T-helper 1 cell treated with Interleukin-12 subunit alpha and Interleukin-12 subunit beta and Interleukin-4 antibody, amounts not matched to agents 30 μg/mL and 1 μg/mL, for 36 hours (primary cell): ENCODE results near the gene PGA3.
"Not testable (repeated sequence)": the region's sequence is repeated elsewhere in the genome, so short reads cannot be mapped to it uniquely, and the experiment has no call there.

Source experiments
- H3K27ac Mint-ChIP-seq: one replicate; pipeline ENCODE4 v1.8.0; 2021; ENCODE audit warnings: mild to moderate bottlenecking, mixed read lengths
- H3K27me3 Mint-ChIP-seq: one replicate; pipeline ENCODE4 v1.8.0; 2021; ENCODE audit warnings: low read depth, mixed read lengths
- H3K36me3 Mint-ChIP-seq: one replicate; pipeline ENCODE4 v1.8.0; 2021; ENCODE audit warnings: low read depth, mixed read lengths
- H3K4me1 Mint-ChIP-seq: one replicate; pipeline ENCODE4 v1.8.0; 2021; ENCODE audit warnings: low read depth, mixed read lengths
- H3K4me3 Mint-ChIP-seq: one replicate; pipeline ENCODE4 v1.8.0; 2021; ENCODE audit warnings: mild to moderate bottlenecking, moderate library complexity, mixed read lengths
- H3K9me3 Mint-ChIP-seq: one replicate; pipeline ENCODE4 v1.8.0; 2021; ENCODE audit warnings: mixed read lengths

Gene PGA3

DNA sequence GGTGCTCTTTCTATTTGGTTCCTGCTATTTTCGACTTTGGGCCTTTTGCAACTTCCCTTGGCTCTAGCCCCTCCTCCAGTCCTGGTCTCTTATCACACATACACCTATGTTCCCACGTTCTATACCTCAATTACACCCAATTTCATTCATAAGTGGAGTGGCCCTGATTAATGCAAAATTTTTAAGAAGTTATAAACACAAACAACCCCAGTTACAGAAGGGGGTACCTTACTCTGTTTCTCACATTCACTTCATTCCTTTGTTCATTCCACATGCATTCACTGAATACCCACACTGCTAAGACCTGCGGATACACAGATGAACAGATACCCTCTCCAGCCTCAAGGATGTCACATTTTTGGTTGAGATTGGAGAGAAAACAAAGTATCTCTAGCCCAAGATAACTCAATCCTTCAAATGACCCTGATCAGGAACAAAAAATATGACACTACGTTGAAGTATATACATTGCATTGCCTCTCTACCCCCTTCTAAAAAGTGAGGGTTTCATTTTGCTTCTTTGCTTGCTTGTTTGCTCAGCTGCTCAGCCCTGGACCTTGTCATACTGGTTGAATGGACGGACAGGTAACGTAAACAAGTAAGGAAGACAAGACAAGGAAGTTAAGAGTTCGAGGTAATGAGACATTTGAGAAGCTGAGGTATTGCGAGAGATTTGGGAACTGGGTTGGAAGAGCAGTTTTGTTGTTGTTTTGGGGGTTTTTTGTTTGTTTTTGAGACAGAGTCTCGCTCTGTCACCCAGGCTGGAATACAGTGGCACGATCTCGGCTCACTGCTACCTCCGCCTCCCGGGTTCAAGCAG is 38.5 kb upstream of the PGA3 start:
- Mint-ChIP-seq H3K4me1 (peaks cover 40% of the 10 kb centered on the region), H3K27me3 (no peaks in the 10 kb centered on the region), H3K27ac (peak overlapping the region; percentile 58), H3K36me3 (no peaks in the 10 kb centered on the region), H3K4me3 (peak overlapping the region; percentile 21), H3K9me3 (no peaks in the 10 kb centered on the region)

DNA sequence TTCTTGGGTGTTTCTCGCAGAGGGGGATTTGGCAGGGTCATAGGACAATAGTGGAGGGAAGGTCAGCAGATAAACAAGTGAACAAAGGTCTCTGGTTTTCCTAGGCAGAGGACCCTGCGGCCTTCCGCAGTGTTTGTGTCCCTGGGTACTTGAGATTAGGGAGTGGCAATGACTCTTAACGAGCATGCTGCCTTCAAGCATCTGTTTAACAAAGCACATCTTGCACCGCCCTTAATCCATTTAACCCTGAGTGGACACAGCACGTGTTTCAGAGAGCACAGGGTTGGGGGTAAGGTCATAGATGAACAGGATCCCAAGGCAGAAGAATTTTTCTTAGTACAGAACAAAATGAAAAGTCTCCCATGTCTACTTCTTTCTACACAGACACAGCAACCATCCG is 37.5 kb upstream of the PGA3 start:
- H3K4me1 Mint-ChIP-seq, result peaks cover 35% of the 10 kb centered on the region
- not testable (repeated sequence) for H3K36me3 Mint-ChIP-seq, H3K9me3 Mint-ChIP-seq, H3K27ac Mint-ChIP-seq, H3K4me3 Mint-ChIP-seq, H3K27me3 Mint-ChIP-seq

DNA sequence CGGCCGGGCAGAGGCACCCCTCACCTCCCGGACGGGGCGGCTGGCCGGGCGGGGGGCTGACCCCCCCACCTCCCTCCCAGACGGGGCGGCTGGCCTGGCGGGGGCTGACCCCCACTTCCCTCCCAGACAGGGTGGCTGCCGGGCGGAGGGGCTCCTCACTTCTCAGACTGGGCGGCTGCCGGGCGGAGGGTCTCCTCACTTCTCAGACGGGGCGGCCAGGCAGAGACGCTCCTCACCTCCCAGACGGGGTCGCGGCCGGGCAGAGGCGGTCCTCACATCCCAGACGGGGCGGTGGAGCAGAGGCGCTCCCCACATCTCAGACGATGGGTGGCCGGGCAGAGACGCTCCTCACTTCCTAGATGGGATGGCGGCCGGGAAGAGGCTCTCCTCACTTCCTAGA is 37.0 kb upstream of the PGA3 start:
- H3K4me3 Mint-ChIP-seq, H3K36me3 Mint-ChIP-seq, H3K9me3 Mint-ChIP-seq, H3K27me3 Mint-ChIP-seq, H3K27ac Mint-ChIP-seq: not testable (repeated sequence)
- peaks cover 34% of the 10 kb centered on the region for H3K4me1 Mint-ChIP-seq

DNA sequence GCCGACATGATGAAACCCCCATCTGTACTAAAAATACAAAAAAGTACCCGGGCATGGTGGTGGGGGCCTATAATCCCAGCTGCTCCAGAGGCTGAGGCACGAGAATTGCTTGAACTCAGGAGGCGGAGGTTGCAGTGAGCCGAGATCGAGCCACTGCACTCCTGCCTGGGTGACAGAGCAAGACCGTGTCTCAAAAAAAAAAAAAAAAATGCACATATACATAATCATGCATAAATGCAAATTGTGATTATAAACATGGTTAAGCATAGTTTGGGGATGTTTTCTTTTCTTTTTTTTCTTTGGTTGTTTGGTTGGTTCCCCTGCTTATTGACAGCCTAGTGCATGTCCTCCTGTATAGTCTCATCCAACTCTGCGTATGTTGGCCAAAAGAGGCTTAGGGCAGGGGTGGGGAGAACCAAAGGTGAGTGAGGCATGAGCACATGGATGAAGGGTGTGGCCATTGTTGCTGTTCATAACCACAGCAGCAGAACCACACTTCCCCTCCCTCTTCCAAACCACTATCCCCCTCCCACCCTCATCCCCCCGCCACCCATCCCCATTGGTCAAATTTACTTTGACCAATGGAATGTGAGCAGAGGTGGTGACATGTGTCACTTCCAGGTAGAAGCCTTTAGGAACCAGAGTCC is 35.1 kb upstream of the PGA3 start:
- peaks cover 15% of the 10 kb centered on the region for H3K9me3 Mint-ChIP-seq
- H3K27me3 Mint-ChIP-seq, result peaks cover 3% of the 10 kb centered on the region
- H3K4me3 Mint-ChIP-seq, result no peak overlapping the region
- peaks cover 3% of the 10 kb centered on the region for H3K36me3 Mint-ChIP-seq
- H3K27ac Mint-ChIP-seq, result no peak overlapping the region
- H3K4me1 Mint-ChIP-seq, result peaks cover 33% of the 10 kb centered on the region

DNA sequence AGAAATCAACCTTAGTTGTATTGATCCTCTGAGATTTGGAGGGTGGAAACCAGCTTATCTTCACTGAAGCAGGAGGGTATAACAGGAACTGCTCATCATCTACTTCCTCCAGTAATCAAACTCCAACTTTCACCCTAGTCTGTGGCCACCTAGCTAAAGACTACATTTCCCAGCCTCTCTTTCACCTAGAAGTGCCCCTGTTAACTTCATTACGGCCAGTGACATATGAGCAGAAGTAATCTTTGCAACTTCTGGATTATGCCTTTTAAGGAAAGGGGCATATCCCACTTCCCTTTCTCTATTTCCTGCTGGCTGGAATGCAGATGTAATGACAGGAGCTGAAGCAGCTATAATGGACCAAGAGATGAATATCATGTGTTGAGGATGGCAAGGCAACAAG is 34.5 kb upstream of the PGA3 start:
- Mint-ChIP-seq H3K4me1 (peaks cover 31% of the 10 kb centered on the region), H3K27me3 (peaks cover 3% of the 10 kb centered on the region), H3K9me3 (peaks cover 16% of the 10 kb centered on the region), H3K4me3 (no peak overlapping the region), H3K27ac (no peak overlapping the region), H3K36me3 (peaks cover 3% of the 10 kb centered on the region)

DNA sequence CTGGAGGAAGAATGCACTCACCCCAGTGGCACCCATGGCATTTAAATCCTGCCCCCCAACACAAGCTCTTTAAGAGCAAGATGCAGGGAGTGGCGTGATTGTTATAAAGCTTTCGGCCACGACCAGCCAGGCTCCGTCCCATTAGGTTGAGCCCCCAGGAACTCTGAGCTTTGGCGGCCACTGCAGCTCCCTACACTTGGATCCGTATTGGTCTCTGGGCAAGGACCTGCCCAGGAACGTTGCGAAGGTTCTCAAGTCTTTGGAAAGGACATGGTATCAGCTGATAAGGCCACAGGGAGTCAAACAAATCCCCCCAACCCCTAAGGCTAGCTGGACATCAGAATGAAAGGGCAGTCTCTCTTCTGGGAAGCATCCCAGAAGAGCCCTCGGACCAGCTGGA is 32.7 kb upstream of the PGA3 start:
- peaks cover 3% of the 10 kb centered on the region for H3K27me3 Mint-ChIP-seq
- H3K4me3 Mint-ChIP-seq, result no peak overlapping the region
- peaks cover 3% of the 10 kb centered on the region for H3K36me3 Mint-ChIP-seq
- H3K9me3 Mint-ChIP-seq, result peaks cover 16% of the 10 kb centered on the region
- peaks cover 19% of the 10 kb centered on the region for H3K4me1 Mint-ChIP-seq
- H3K27ac Mint-ChIP-seq, result no peak overlapping the region

DNA sequence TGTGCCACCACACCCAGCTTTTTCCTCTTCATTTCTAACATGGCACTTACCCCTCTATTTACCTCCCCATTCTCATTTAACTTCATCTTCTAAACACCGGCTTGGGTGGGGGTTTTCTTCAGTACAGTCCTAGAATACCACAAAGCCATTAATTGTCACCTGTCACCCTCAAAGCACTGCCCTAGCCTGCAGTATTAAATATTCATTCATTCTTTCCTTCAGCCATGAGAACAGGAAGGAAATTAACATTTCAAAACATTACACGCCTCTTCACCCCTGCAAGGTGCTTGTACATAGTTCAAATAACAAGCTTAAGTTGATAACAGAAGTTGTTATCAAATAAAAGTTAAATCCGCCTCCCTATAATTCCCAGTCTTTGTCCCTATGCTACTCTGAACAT is 31.4 kb upstream of the PGA3 start:
- peaks cover 3% of the 10 kb centered on the region for H3K36me3 Mint-ChIP-seq
- no peak overlapping the region for H3K27ac Mint-ChIP-seq
- H3K9me3 Mint-ChIP-seq, result peaks cover 16% of the 10 kb centered on the region
- peaks cover 6% of the 10 kb centered on the region for H3K27me3 Mint-ChIP-seq
- H3K4me3 Mint-ChIP-seq, result no peak overlapping the region
- peaks cover 19% of the 10 kb centered on the region for H3K4me1 Mint-ChIP-seq

DNA sequence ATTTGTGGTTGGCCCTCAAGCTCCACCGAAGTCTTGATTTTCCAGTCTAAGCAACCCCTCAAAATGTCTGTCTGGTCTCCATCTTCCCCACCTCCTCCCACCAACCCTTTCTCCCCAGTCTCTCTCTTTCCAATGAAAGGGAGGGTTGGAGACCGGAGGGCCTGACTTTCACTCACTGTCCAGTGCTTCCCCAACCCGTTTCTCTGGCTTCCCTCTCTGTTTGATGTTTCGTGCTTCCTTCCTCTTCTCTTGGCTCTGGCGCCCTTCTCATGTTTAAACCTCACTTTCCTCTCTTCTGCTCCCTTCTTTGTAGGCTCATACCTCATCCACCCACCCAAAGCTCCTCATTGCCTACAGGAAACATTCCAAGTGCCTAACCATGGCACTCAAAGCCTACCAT is 31.0 kb upstream of the PGA3 start:
- peaks cover 6% of the 10 kb centered on the region for H3K27me3 Mint-ChIP-seq
- H3K4me3 Mint-ChIP-seq, result no peak overlapping the region
- H3K36me3 Mint-ChIP-seq, result peaks cover 3% of the 10 kb centered on the region
- H3K27ac Mint-ChIP-seq, result no peak overlapping the region
- peaks cover 17% of the 10 kb centered on the region for H3K4me1 Mint-ChIP-seq
- peaks cover 16% of the 10 kb centered on the region for H3K9me3 Mint-ChIP-seq

DNA sequence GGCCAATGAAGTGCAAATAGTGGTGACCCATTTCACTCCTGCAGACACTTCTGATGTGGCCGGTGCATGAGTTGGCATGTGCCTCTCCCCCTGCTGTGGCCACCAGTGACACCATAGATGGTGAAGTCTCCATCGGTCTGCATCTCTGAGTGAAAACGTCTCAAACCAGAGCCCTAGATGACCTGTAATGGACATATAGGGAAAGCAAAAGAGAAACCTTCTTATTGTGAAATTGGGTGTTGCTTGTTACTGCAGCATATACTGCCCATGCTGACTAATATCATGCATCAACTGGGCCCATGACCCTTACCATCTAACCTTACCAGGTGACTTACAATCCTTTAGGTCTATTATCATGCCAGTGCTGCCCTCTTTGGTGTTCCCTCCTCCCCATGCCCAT is 30.4 kb upstream of the PGA3 start:
- H3K9me3 Mint-ChIP-seq, result peaks cover 16% of the 10 kb centered on the region
- H3K27ac Mint-ChIP-seq, result no peak overlapping the region
- H3K27me3 Mint-ChIP-seq, result peaks cover 6% of the 10 kb centered on the region
- H3K36me3 Mint-ChIP-seq, result peaks cover 3% of the 10 kb centered on the region
- H3K4me3 Mint-ChIP-seq, result no peak overlapping the region
- peaks cover 15% of the 10 kb centered on the region for H3K4me1 Mint-ChIP-seq

DNA sequence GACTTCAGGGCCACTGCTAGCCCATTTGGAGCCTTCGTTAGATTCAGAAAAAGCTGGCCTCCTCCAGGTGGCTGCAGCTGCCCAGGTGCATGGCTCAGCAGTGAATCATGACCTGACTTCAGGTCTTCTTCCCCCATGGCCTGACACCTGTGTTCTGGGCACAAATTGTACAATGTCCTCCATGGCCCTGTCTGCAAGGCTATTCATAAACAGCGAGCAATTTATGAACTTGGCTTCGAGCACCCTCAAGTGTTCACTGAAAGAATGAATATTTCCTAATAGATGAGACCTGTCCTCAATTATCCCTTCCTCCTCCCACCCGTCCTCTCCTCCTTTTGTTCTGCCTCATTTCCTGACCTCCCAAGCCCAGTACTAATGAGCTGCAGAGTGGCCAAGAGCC is 29.9 kb upstream of the PGA3 start:
- Mint-ChIP-seq H3K4me1 (peaks cover 11% of the 10 kb centered on the region), H3K27ac (no peak overlapping the region), H3K27me3 (peaks cover 6% of the 10 kb centered on the region), H3K4me3 (no peak overlapping the region), H3K36me3 (peaks cover 3% of the 10 kb centered on the region), H3K9me3 (peaks cover 16% of the 10 kb centered on the region)

DNA sequence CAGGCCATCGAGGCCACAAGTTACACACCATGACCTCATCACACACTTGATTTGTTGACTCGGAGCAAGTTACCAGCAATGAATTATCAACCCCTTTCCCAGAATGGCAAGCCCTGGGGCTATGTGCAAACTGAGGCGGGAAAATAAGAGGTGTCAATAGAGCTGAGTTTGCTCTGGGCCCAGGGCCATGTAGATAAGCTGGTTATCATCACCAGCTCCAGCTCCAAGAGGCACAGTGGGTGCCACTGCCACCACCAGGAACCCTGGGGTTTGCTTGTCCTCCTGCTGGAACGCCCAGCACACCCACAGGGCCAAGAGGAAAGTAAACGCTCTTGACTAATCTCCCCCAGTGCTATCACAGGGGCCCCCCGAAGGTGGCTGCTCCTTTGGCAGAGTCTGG is 29.0 kb upstream of the PGA3 start:
- H3K4me1 Mint-ChIP-seq, result peaks cover 8% of the 10 kb centered on the region
- H3K4me3 Mint-ChIP-seq, result no peak overlapping the region
- peaks cover 16% of the 10 kb centered on the region for H3K9me3 Mint-ChIP-seq
- H3K36me3 Mint-ChIP-seq, result peaks cover 3% of the 10 kb centered on the region
- peaks cover 8% of the 10 kb centered on the region for H3K27me3 Mint-ChIP-seq
- no peak overlapping the region for H3K27ac Mint-ChIP-seq

DNA sequence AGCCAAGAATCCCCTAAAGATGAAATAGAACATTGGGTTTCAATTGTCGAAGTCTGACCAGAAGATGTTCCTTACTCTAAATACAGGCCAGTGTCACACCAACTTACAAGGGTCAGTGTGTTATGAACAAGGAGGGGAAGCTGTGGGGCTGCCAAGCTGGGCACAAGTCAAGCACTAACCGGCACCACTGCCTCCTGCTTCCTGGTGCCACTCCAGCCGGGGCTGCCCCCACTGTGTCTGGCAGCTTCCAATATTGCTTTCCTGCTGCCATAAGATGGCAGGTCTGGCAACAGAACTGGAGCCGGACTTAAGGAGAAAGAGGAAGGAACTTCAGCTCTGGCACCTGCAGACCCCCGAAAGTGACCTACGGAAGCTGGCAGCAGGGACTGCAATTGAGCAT is 28.4 kb upstream of the PGA3 start:
- Mint-ChIP-seq H3K4me3 (no peak overlapping the region), H3K27ac (no peak overlapping the region), H3K36me3 (peaks cover 3% of the 10 kb centered on the region), H3K27me3 (peaks cover 13% of the 10 kb centered on the region), H3K4me1 (peaks cover 8% of the 10 kb centered on the region), H3K9me3 (peaks cover 16% of the 10 kb centered on the region)

DNA sequence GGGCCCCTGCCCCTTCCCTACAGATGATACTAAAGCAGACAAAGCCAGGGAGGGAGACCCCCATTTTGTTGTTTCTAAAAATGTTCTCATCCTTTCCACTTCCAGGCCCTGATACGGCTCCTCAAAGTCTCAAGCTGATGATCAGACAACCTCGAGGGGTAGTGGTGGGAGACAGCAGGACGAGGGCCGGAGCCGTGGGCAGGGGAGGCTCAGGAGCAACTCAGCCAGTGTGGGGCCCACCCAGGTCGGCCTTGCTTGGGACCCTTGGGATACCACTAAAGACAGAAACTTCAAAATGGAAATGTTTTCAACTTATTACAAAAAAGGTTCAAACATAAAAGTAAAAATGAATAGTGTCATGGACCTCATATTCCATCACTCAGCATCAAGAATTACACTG is 26.9 kb upstream of the PGA3 start:
- Mint-ChIP-seq H3K36me3 (peaks cover 3% of the 10 kb centered on the region), H3K4me3 (no peak overlapping the region), H3K4me1 (peaks cover 8% of the 10 kb centered on the region), H3K27ac (no peak overlapping the region), H3K9me3 (peaks cover 16% of the 10 kb centered on the region), H3K27me3 (peaks cover 20% of the 10 kb centered on the region)

DNA sequence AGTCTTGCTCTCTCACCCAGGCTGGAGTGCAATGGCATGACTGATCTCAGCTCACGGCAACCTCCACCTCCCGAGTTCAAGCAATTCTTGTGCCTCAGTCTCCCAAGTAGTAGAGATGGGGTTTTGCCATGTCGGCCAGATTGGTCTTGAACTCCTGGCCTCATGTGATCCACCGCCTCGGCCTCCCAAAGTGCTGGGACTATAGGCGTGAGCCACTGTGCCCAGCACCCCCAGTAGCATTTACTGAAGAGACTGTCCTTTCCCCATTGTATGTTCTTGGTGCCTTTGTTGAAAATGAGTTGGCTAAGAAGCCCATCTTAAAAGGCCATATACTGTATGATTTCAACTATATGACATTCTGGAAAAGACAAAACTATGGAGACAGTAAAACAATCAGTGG is 23.1 kb upstream of the PGA3 start:
- H3K4me1 Mint-ChIP-seq, H3K27ac Mint-ChIP-seq, H3K4me3 Mint-ChIP-seq, H3K9me3 Mint-ChIP-seq, H3K36me3 Mint-ChIP-seq: not testable (repeated sequence)
- H3K27me3 Mint-ChIP-seq, result peaks cover 22% of the 10 kb centered on the region

DNA sequence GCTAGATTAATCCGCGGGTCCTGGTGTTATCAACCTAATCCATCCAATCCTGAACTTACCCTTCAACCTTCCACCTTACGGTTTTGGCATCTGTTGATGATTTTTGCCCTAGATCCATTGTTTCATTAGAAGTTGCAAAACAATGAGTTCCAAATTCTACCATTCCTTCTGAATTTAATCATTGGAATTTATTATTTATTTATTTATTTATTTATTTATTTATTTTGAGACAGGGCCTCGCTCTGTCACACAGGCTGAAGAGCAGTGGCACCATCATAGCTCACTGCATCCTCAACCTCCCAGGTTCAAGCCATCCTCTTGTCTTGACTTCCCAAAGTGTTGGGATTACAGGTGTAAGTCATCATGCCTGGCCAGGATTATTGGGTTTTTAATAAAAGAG is 21.8 kb upstream of the PGA3 start:
- Mint-ChIP-seq H3K27me3 (peaks cover 22% of the 10 kb centered on the region), H3K4me1 (no peaks in the 10 kb centered on the region), H3K27ac (no peak overlapping the region), H3K9me3 (no peaks in the 10 kb centered on the region), H3K4me3 (no peak overlapping the region), H3K36me3 (no peaks in the 10 kb centered on the region)
